GM12891 (cell line): ENCODE results near the gene SECISBP2.

Experiments used
- DNase-seq: peaks from one replicate; pipeline ENCODE4 v3.0.0; 2011; ENCODE audit warnings: low spot score; ENCODE audit not compliant: insufficient read length
- FAIRE-seq: peaks from 2 replicates; lab custom pipeline; 2011; peaks lifted over from hg19 to GRCh38; lab: Jason Lieb, UNC
- PAX5 ChIP-seq: IDR thresholded peaks from 2 replicates; pipeline ENCODE4 v1.6.1; 2011; ENCODE audit warnings: low read length, moderate library complexity, mild to moderate bottlenecking; ENCODE audit not compliant: insufficient read depth, severe bottlenecking
- POLR2A ChIP-seq: IDR thresholded peaks from 2 replicates; pipeline ENCODE4 v1.6.1; 2011; ENCODE audit warnings: low read depth, low read length, control low read depth
- POLR2AphosphoS5 ChIP-seq: IDR thresholded peaks from 2 replicates; pipeline ENCODE4 v1.6.1; 2011; ENCODE audit warnings: low read depth, low read length, control low read depth
- POU2F2 ChIP-seq: IDR thresholded peaks from 2 replicates; pipeline ENCODE4 v1.6.1; 2011; ENCODE audit warnings: low read depth, mild to moderate bottlenecking, control low read depth, low read length, moderate library complexity
- SPI1 ChIP-seq: IDR thresholded peaks from 2 replicates; pipeline ENCODE4 v1.6.1; 2011; ENCODE audit warnings: low read depth, low read length, control low read depth
- TAF1 ChIP-seq: IDR thresholded peaks from 2 replicates; pipeline ENCODE4 v1.6.1; 2011; ENCODE audit warnings: low read depth, low read length, control low read depth

Gene SECISBP2

DNA sequence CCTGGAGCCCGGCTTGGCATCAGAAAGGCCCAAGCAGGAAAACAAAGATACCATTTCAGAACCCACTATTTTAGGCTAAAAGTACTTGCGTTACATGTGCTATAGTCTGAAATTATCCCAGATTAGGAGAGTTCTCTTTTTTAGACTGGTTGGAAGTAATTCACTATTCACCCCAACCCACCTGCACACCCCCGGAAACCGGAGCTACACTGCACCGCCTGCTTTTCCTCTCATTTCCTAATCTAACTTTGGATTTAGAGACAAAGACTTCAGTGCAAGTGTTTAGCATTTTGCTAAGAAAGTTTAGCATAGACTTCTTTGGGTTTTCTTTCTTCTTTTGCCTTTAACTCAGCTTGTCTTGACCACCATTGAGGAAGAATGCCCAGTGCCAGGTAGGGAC lies 79.2 kb downstream of the SECISBP2 start:
- no peak for FAIRE-seq

GRCh38 chr9:89398621-89399020 lies 80.3 kb downstream of the SECISBP2 start:
- no peak for FAIRE-seq
- DNase-seq = no peak
- no peak for TF ChIP-seq PAX5
- TF ChIP-seq POLR2AphosphoS5 = no peak
- no peak for TF ChIP-seq POLR2A

More for the DNA sequence above, 79.2 kb downstream of the SECISBP2 start:
- DNase-seq = no peak
- no peak for TF ChIP-seq POLR2A
- no peak for TF ChIP-seq PAX5
- TF ChIP-seq SPI1 = no peak
- no peak for TF ChIP-seq POU2F2
- no peak for TF ChIP-seq TAF1
- TF ChIP-seq POLR2AphosphoS5 = no peak

GRCh38 chr9:89400403-89401116 lies 82.3 kb downstream of the SECISBP2 start:
- TF ChIP-seq SPI1 (peak; percentile 96), POU2F2 (no peak)
- FAIRE-seq = peak; percentile 95
- DNase-seq = no peak

DNA sequence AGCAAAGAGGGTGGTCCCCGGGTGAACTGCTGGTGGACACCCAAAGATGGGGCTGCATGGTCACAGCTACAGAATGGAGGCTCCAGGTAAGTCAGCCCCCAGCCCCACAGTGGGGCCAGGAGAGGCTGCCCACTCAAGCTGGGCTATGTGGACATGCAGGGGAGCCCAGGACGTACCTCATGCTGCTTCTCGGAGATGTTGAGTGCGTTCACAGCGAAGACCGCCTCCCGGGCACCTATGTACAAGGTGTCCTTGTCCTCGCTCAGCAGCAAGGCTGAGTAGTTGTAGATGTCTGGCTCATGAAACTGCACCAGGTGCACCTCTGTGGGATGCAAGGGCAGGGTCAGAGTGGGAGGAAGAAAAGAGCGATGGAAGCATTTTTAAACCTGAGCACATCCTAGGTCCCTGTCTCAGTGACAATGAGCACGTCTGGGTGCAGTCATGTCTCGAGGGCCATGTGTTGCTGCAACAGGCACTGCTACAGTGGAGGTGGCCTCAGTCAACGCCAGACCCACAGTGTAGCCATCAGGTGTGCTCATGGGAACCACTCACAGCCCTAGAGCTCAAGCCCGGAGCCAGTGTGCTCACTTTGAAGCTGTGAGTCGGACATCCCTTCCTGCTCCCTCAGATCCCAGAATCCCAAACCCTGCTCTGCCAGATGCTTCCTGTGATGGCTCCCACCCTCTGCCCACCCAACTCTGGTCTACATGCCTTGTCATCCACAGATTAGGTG lies 84.6 kb downstream of the SECISBP2 start:
- FAIRE-seq (peak; percentile 47), DNase-seq (no peak)
- no peak for TF ChIP-seq POU2F2
- TF ChIP-seq PAX5 = no peak
- no peak; the same call in 1 of the 2 replicates for TF ChIP-seq POLR2AphosphoS5
- no peak for TF ChIP-seq SPI1
- TF ChIP-seq TAF1 = no peak
- TF ChIP-seq POLR2A = no peak

DNA sequence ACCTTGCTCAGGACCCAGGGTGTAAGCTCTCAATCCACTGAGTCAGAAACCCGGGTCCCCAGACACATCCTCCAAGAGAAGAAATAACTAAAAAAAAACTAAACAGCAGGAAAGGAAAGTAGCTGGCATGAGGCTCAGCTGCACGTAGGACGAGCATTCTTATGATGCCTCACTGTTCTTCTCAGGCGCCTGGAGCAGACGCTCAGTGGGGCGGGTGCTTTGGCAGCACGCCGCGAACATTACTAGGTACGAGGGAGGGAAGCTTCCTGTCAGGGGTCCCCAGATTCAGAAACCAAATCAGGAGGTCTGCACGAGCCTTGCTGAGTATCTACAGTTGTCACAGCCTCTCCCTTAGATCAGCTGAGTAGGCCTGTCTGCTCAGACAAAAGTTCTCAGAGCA lies 85.8 kb downstream of the SECISBP2 start:
- DNase-seq (no peak), FAIRE-seq (peak; percentile 69)
- TF ChIP-seq SPI1 (no peak), POLR2AphosphoS5 (no peak), PAX5 (no peak)

- TF ChIP-seq PAX5 (no peak), POLR2AphosphoS5 (peak; percentile 59; the same call in 1 of the 2 replicates)
- DNase-seq = peak; percentile 65
- peak; percentile 94 for FAIRE-seq
These were observed 87.5 kb downstream of the SECISBP2 start for GRCh38 chr9:89405826-89406225.

DNA sequence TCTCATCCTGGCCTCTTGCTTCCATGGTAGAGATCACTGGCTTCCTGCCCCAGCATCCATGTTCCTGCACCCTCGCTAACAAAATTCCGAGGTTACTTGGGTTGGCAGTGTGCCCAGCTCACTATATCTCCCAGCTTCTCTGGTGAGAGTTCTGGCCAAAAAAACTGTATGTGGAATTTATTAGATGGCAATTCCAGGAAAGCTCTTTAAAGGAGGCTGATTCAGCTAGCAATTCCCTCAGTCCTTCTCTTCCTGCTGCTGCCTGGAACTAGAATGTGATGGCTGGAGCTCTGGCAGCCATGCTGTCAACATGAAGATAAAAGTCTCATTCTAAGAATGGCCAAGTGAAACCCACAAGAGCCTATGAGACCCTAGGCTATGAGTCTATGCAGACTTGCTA lies 88.8 kb downstream of the SECISBP2 start:
- no peak for DNase-seq
- no peak for TF ChIP-seq POU2F2
- TF ChIP-seq TAF1 = no peak
- TF ChIP-seq SPI1 = no peak
- TF ChIP-seq POLR2AphosphoS5 = no peak
- TF ChIP-seq POLR2A = no peak
- no peak for TF ChIP-seq PAX5
- FAIRE-seq = no peak

DNA sequence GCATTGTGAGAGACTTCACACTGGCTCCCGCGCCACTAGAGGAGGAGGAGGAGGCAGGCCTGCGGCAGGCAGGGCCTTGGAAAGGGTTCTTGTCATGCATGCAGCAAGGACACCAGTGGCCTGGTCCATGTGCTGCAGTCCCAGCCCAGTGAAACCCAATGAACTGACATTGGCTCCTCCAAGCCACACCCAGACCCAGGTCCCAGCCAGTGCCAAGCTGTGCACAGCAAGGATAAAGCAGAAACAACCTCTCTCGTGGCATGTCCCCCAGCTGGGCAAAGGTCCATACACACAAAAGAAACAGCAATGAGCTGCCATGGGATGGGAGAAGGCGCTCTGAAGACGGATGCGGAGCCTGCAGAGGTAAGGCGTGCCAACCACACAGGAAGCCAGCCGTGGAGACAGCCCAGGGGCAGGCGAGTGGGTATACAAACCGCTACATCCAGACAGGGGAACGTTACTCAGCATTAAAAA lies 90.4 kb downstream of the SECISBP2 start:
- no peak for TF ChIP-seq SPI1
- no peak for DNase-seq
- FAIRE-seq = peak; percentile 83
